Activated CD4-positive, alpha-beta T cell treated with anti-CD3 and anti-CD28 coated beads, Interleukin-2, amount 10 ng/mL, durations not matched to agents 24 days and 14 days (primary cell): ENCODE results near the gene OR10D3. TPM values are rescaled to one million over a fixed set of nuclear protein-coding genes. Genes with fewer than 3 reads are reported as not detected.
A peak's percentile ranks its signal among the peaks of the same experiment; 100 is the strongest.

Source experiments
- DNase-seq: peaks from one replicate; pipeline ENCODE4 v3.0.0; 2022
- H3K27ac Mint-ChIP-seq: one replicate; pipeline ENCODE4 v1.8.0; 2022; ENCODE audit warnings: mild to moderate bottlenecking, mixed read lengths
- H3K27me3 Mint-ChIP-seq: one replicate; pipeline ENCODE4 v1.8.0; 2022; ENCODE audit warnings: mixed read lengths
- H3K36me3 Mint-ChIP-seq: one replicate; pipeline ENCODE4 v1.8.0; 2022; ENCODE audit warnings: low read depth, mild to moderate bottlenecking, mixed read lengths
- H3K4me1 Mint-ChIP-seq: one replicate; pipeline ENCODE4 v1.8.0; 2021; ENCODE audit warnings: mixed read lengths
- H3K4me3 Mint-ChIP-seq: one replicate; pipeline ENCODE4 v1.8.0; 2022; ENCODE audit warnings: mild to moderate bottlenecking, moderate library complexity, mixed read lengths
- H3K9me3 Mint-ChIP-seq: one replicate; pipeline ENCODE4 v1.8.0; 2021; ENCODE audit warnings: mixed read lengths
- intact Hi-C: fragments of 100-400 bp; cut with micrococcal nuclease; formaldehyde crosslinking; loops from one replicate; pipeline ENCODE4 v1.15.1; 2023
- total RNA-seq: library from RNA; stranded (reverse); gene quantifications from 2 replicates; pipeline ENCODE4 v1.2.3, GENCODE V29; 2022

The OR10D3 gene
- total RNA-seq, 1 donor from 2014 or later: not detected

GRCh38 chr11:124174001-124174583, 9.1 kb upstream of the OR10D3 start:
- H3K4me1 Mint-ChIP-seq: no peaks in the 10 kb centered on the region
- intact Hi-C loops: no loop called here
- no peak overlapping the region for H3K4me3 Mint-ChIP-seq
- no peaks in the 10 kb centered on the region for H3K36me3 Mint-ChIP-seq
- DNase-seq: no peak
- peaks cover 2% of the 10 kb centered on the region for H3K27me3 Mint-ChIP-seq
- no peak overlapping the region for H3K27ac Mint-ChIP-seq
- no peaks in the 10 kb centered on the region for H3K9me3 Mint-ChIP-seq

GRCh38 chr11:124176925-124177715, 6.0 kb upstream of the OR10D3 start:
- H3K36me3 Mint-ChIP-seq: no peaks in the 10 kb centered on the region
- H3K4me1 Mint-ChIP-seq: no peaks in the 10 kb centered on the region
- intact Hi-C loops: no loop called here
- no peak overlapping the region for H3K4me3 Mint-ChIP-seq
- H3K27ac Mint-ChIP-seq: no peak overlapping the region
- peaks cover 7% of the 10 kb centered on the region for H3K27me3 Mint-ChIP-seq
- DNase-seq: no peak
- no peaks in the 10 kb centered on the region for H3K9me3 Mint-ChIP-seq

GRCh38 chr11:124179310-124179709, 3.8 kb upstream of the OR10D3 start:
- Mint-ChIP-seq H3K4me3 (no peak overlapping the region), H3K9me3 (no peaks in the 10 kb centered on the region), H3K27ac (no peak overlapping the region), H3K27me3 (peaks cover 16% of the 10 kb centered on the region), H3K36me3 (no peaks in the 10 kb centered on the region), H3K4me1 (no peaks in the 10 kb centered on the region)
- intact Hi-C loops: no loop called here
- no peak for DNase-seq

GRCh38 chr11:124190298-124191139, 7.4 kb downstream of the OR10D3 start:
- DNase-seq: no peak
- no peak overlapping the region for H3K4me3 Mint-ChIP-seq
- no peak overlapping the region for H3K27ac Mint-ChIP-seq
- no peaks in the 10 kb centered on the region for H3K9me3 Mint-ChIP-seq
- no peaks in the 10 kb centered on the region for H3K4me1 Mint-ChIP-seq
- H3K36me3 Mint-ChIP-seq: no peaks in the 10 kb centered on the region
- H3K27me3 Mint-ChIP-seq: peaks cover 23% of the 10 kb centered on the region
- intact Hi-C loops: no loop called here

GRCh38 chr11:124193221-124194010, 10.3 kb downstream of the OR10D3 start:
- Mint-ChIP-seq H3K9me3 (no peaks in the 10 kb centered on the region), H3K27me3 (peaks cover 17% of the 10 kb centered on the region), H3K4me3 (no peak overlapping the region), H3K27ac (no peak overlapping the region), H3K36me3 (no peaks in the 10 kb centered on the region), H3K4me1 (no peaks in the 10 kb centered on the region)
- intact Hi-C loops: no loop called here
- DNase-seq: no peak

GRCh38 chr11:124194293-124195188, 11.4 kb downstream of the OR10D3 start:
- DNase-seq: no peak
- H3K27me3 Mint-ChIP-seq: peaks cover 15% of the 10 kb centered on the region
- H3K4me3 Mint-ChIP-seq: no peak overlapping the region
- no peaks in the 10 kb centered on the region for H3K9me3 Mint-ChIP-seq
- no peak overlapping the region for H3K27ac Mint-ChIP-seq
- H3K4me1 Mint-ChIP-seq: no peaks in the 10 kb centered on the region
- no peaks in the 10 kb centered on the region for H3K36me3 Mint-ChIP-seq
- intact Hi-C loops: loop anchor here (1.0 kb wide), 2 partner anchors 86 to 123 kb away; no protein-coding TSS in a partner anchor

GRCh38 chr11:124195189-124195734, 12.1 kb downstream of the OR10D3 start:
- peak; percentile 85 for DNase-seq
- H3K27me3 Mint-ChIP-seq: peaks cover 15% of the 10 kb centered on the region
- H3K27ac Mint-ChIP-seq: no peak overlapping the region
- H3K4me3 Mint-ChIP-seq: no peak overlapping the region
- H3K9me3 Mint-ChIP-seq: no peaks in the 10 kb centered on the region
- intact Hi-C loops: loop anchor here (1.0 kb wide), 2 partner anchors 87 to 124 kb away; no protein-coding TSS in a partner anchor
- H3K4me1 Mint-ChIP-seq: no peaks in the 10 kb centered on the region
- no peaks in the 10 kb centered on the region for H3K36me3 Mint-ChIP-seq

- Mint-ChIP-seq H3K4me1 (no peaks in the 10 kb centered on the region), H3K4me3 (no peak overlapping the region), H3K9me3 (no peaks in the 10 kb centered on the region), H3K36me3 (no peaks in the 10 kb centered on the region), H3K27ac (no peak overlapping the region), H3K27me3 (peaks cover 12% of the 10 kb centered on the region)
- no peak for DNase-seq
- intact Hi-C loops: no loop called here
These were observed 14.9 kb downstream of the OR10D3 start for GRCh38 chr11:124197999-124198398.

- H3K4me3 Mint-ChIP-seq: no peak overlapping the region
- no peaks in the 10 kb centered on the region for H3K36me3 Mint-ChIP-seq
- intact Hi-C loops: no loop called here
- H3K27me3 Mint-ChIP-seq: peaks cover 8% of the 10 kb centered on the region
- no peak for DNase-seq
- no peaks in the 10 kb centered on the region for H3K9me3 Mint-ChIP-seq
- H3K27ac Mint-ChIP-seq: no peak overlapping the region
- no peaks in the 10 kb centered on the region for H3K4me1 Mint-ChIP-seq
These were observed 15.8 kb downstream of the OR10D3 start for GRCh38 chr11:124198897-124199296.

GRCh38 chr11:124199702-124200101, 16.6 kb downstream of the OR10D3 start:
- Mint-ChIP-seq H3K4me3 (no peak overlapping the region), H3K4me1 (no peaks in the 10 kb centered on the region), H3K9me3 (no peaks in the 10 kb centered on the region), H3K36me3 (no peaks in the 10 kb centered on the region), H3K27me3 (peaks cover 6% of the 10 kb centered on the region), H3K27ac (no peak overlapping the region)
- intact Hi-C loops: no loop called here
- DNase-seq: no peak

GRCh38 chr11:124200671-124201070, 17.5 kb downstream of the OR10D3 start:
- Mint-ChIP-seq H3K4me1 (no peaks in the 10 kb centered on the region), H3K4me3 (no peak overlapping the region), H3K27me3 (peaks cover 6% of the 10 kb centered on the region), H3K36me3 (no peaks in the 10 kb centered on the region), H3K27ac (no peak overlapping the region), H3K9me3 (no peaks in the 10 kb centered on the region)
- intact Hi-C loops: no loop called here
- DNase-seq: no peak

- Mint-ChIP-seq H3K9me3 (no peaks in the 10 kb centered on the region), H3K4me1 (no peaks in the 10 kb centered on the region), H3K27me3 (peaks cover 4% of the 10 kb centered on the region), H3K36me3 (no peaks in the 10 kb centered on the region), H3K4me3 (no peak overlapping the region), H3K27ac (no peak overlapping the region)
- DNase-seq: no peak
- intact Hi-C loops: no loop called here
These were observed 19.8 kb downstream of the OR10D3 start for GRCh38 chr11:124202951-124203350.
